A673 (cell line): ENCODE measurements around the gene COA1. TPM values are rescaled to one million over a fixed set of nuclear protein-coding genes. Genes with fewer than 3 reads are reported as not detected.

Source experiments
- BruUV-seq: library from RNA; stranded (reverse); fragments of 400-500 nt; replicated peaks from 2 replicates; lab custom pipeline; 2021; lab: Mats Ljungman, UMichigan
- CTCF ChIA-PET: fragments of 300-600 bp; sonication (Branson Sonifier 250); formaldehyde crosslinking; loops from one replicate; lab custom pipeline; 2022; ENCODE audit warnings: antibody characterized with exemption; lab: Charles Lee
- POLR2A ChIA-PET: fragments of 300-600 bp; sonication (Branson Sonifier 250); formaldehyde crosslinking; loops from one replicate; lab custom pipeline; 2022; ENCODE audit warnings: antibody characterized with exemption; ENCODE audit not compliant: low non-redundant PET; lab: Charles Lee
- DNase-seq: peaks from one replicate; pipeline ENCODE4 v3.0.0-alpha.2; 2015; ENCODE audit warnings: low spot score
- H3K27ac ChIP-seq: fragments of 200-600 bp; sonication (generic); 2 replicates; pipeline ENCODE4 v1.5.1; 2016; ENCODE audit warnings: mixed run types, low read depth, mild to moderate bottlenecking, mixed read lengths, antibody characterized with exemption, low read length; ENCODE audit not compliant: poor library complexity, severe bottlenecking
- H3K27me3 ChIP-seq: fragments of 200-600 bp; sonication (generic); replicated peaks from 2 replicates; pipeline ENCODE4 v1.6.1; 2017; ENCODE audit warnings: mixed run types, low read depth, mild to moderate bottlenecking, mixed read lengths, antibody characterized with exemption, low read length; ENCODE audit not compliant: insufficient read depth, poor library complexity
- H3K36me3 ChIP-seq: fragments of 200-600 bp; sonication (generic); 2 replicates; pipeline ENCODE4 v1.6.1; 2016; ENCODE audit warnings: mixed run types, mild to moderate bottlenecking, mixed read lengths, antibody characterized with exemption, low read length; ENCODE audit not compliant: insufficient read depth, poor library complexity, severe bottlenecking
- H3K4me1 ChIP-seq: fragments of 200-600 bp; sonication (generic); 2 replicates; pipeline ENCODE4 v1.6.1; 2017; ENCODE audit warnings: mixed run types, mild to moderate bottlenecking, mixed read lengths, antibody characterized with exemption, low read length; ENCODE audit not compliant: insufficient read depth, poor library complexity, severe bottlenecking
- H3K4me3 ChIP-seq: fragments of 200-600 bp; sonication (generic); 2 replicates; pipeline ENCODE4 v1.5.1; 2016; ENCODE audit warnings: low read depth, mixed run types, mild to moderate bottlenecking, mixed read lengths, low read length; ENCODE audit not compliant: poor library complexity, severe bottlenecking
- H3K9me3 ChIP-seq: fragments of 200-600 bp; sonication (generic); 2 replicates; pipeline ENCODE4 v1.6.1; 2016; ENCODE audit warnings: mixed run types, low read depth, mild to moderate bottlenecking, mixed read lengths, antibody characterized with exemption, low read length; ENCODE audit not compliant: poor library complexity, severe bottlenecking
- EZH2 ChIP-seq: fragments of 200-600 bp; sonication (generic); IDR thresholded peaks from 2 replicates; pipeline ENCODE4 v1.6.1; 2017; ENCODE audit warnings: borderline replicate concordance, low read depth, mild to moderate bottlenecking, mixed read lengths, antibody characterized with exemption, low read length; ENCODE audit not compliant: poor library complexity, severe bottlenecking
- intact Hi-C: fragments of 100-400 bp; cut with micrococcal nuclease; formaldehyde crosslinking; loops from one replicate; pipeline ENCODE4 v1.10.0; 2022; ENCODE audit not compliant: unreplicated experiment
- total RNA-seq: library from RNA; stranded (reverse); gene quantifications from 2 replicates; pipeline ENCODE4 v1.2.3, GENCODE V29; 2021
- TF ChIP-seq, protein P1 (sequence below): fragments of 300-800, 200-600 bp; sonication (generic); conservative IDR thresholded peaks from 2 replicates; pipeline ENCODE4 v1.5.1; 2017; ENCODE audit warnings: low read depth, mild to moderate bottlenecking, antibody characterized with exemption, low read length, moderate library complexity, mixed read lengths

Gene COA1
- total RNA-seq, 1 experiment from 2014 or later = 105 TPM

- peaks cover 4% of the 10 kb centered on the region for H3K9me3 ChIP-seq
- ChIA-PET CTCF (interaction anchor here (0.6 to 1.6 kb wide), 2 partner anchors 57 to 104 kb away, joined by 4 read pairs; partner anchors contain the start of gene STK17A), POLR2A (no interaction called here)
- no peak overlapping the region for H3K4me3 ChIP-seq
- peaks cover 7% of the 10 kb centered on the region for H3K4me1 ChIP-seq
- no peaks in the 10 kb centered on the region for H3K27me3 ChIP-seq
- no peak for TF ChIP-seq EZH2
- TF ChIP-seq, protein P1, sequence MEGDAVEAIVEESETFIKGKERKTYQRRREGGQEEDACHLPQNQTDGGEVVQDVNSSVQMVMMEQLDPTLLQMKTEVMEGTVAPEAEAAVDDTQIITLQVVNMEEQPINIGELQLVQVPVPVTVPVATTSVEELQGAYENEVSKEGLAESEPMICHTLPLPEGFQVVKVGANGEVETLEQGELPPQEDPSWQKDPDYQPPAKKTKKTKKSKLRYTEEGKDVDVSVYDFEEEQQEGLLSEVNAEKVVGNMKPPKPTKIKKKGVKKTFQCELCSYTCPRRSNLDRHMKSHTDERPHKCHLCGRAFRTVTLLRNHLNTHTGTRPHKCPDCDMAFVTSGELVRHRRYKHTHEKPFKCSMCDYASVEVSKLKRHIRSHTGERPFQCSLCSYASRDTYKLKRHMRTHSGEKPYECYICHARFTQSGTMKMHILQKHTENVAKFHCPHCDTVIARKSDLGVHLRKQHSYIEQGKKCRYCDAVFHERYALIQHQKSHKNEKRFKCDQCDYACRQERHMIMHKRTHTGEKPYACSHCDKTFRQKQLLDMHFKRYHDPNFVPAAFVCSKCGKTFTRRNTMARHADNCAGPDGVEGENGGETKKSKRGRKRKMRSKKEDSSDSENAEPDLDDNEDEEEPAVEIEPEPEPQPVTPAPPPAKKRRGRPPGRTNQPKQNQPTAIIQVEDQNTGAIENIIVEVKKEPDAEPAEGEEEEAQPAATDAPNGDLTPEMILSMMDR = no peak
- BruUV-seq = no TSS peak
- H3K36me3 ChIP-seq = peaks cover 4% of the 10 kb centered on the region
- H3K27ac ChIP-seq = no peak overlapping the region
- intact Hi-C loops = no loop called here
- no peak for DNase-seq
These were observed 42.3 kb downstream of the COA1 start for GRCh38 chr7:43686991-43687390.

GRCh38 chr7:43680736-43681135 is 48.6 kb downstream of the COA1 start:
- H3K36me3 ChIP-seq = no peaks in the 10 kb centered on the region
- CTCF ChIA-PET = no interaction called here
- no peak for DNase-seq
- no peak overlapping the region for H3K4me3 ChIP-seq
- POLR2A ChIA-PET = interaction anchor here (1.0 kb wide), 1 partner anchor 98 kb away, joined by 3 read pairs; the partner anchor contains the start of gene STK17A
- H3K9me3 ChIP-seq = peaks cover 4% of the 10 kb centered on the region
- TF ChIP-seq, protein P1 = no peak
- TF ChIP-seq EZH2 = no peak
- H3K27ac ChIP-seq = no peak overlapping the region
- no peaks in the 10 kb centered on the region for H3K27me3 ChIP-seq
- peaks cover 8% of the 10 kb centered on the region for H3K4me1 ChIP-seq
- no TSS peak for BruUV-seq
- intact Hi-C loops = no loop called here

GRCh38 chr7:43679210-43680068 is 49.9 kb downstream of the COA1 start:
- intact Hi-C loops = no loop called here
- H3K4me3 ChIP-seq = no peak overlapping the region
- no TSS peak for BruUV-seq

More at GRCh38 chr7:43679210-43680068, 49.9 kb downstream of the COA1 start:
- H3K36me3 ChIP-seq = no peaks in the 10 kb centered on the region
- H3K9me3 ChIP-seq = peaks cover 3% of the 10 kb centered on the region
- no peak for DNase-seq
- ChIA-PET POLR2A (interaction anchor here (1.0 kb wide), 1 partner anchor 97 kb away, joined by 3 read pairs; the partner anchor contains the start of gene STK17A), CTCF (no interaction called here)
- no peak for TF ChIP-seq EZH2
- TF ChIP-seq, protein P1 = no peak
- peaks cover 8% of the 10 kb centered on the region for H3K4me1 ChIP-seq
- H3K27ac ChIP-seq = no peak overlapping the region
- no peaks in the 10 kb centered on the region for H3K27me3 ChIP-seq
